Keratinocyte (primary cell): Measurements from ENCODE around the gene CPPED1. TPM values are rescaled to one million over a fixed set of nuclear protein-coding genes. Genes with fewer than 3 reads are reported as not detected.

Source experiments
- DNase-seq: peaks from one replicate; pipeline ENCODE4 v3.0.0-alpha.2; 2011; ENCODE audit warnings: low read depth, missing footprints, low spot score
- FAIRE-seq: peaks from 2 replicates; lab custom pipeline; 2011; peaks lifted over from hg19 to GRCh38; lab: Jason Lieb, UNC
- H2AFZ ChIP-seq: 2 replicates; pipeline ENCODE4 v1.6.0; 2012; ENCODE audit warnings: low read length, control low read depth, inconsistent platforms; ENCODE audit not compliant: control insufficient read depth
- H3K27ac ChIP-seq: 2 replicates; pipeline ENCODE4 v1.5.1; 2011; ENCODE audit warnings: low read length; ENCODE audit not compliant: control insufficient read depth, insufficient read depth
- H3K27me3 ChIP-seq: 3 replicates; pipeline ENCODE4 v1.6.0; 2011; ENCODE audit warnings: low read length; ENCODE audit not compliant: control insufficient read depth, insufficient read depth; ENCODE audit errors: extremely low read depth
- H3K36me3 ChIP-seq, 2 experiments: 2 replicates in 1 of 2; 3 replicates in 1 of 2; pipeline ENCODE4 v1.5.1; 2011; ENCODE audit warnings: low read length in 2 of 2, mild to moderate bottlenecking in 1 of 2; ENCODE audit not compliant: control insufficient read depth in 2 of 2, insufficient read depth in 2 of 2; ENCODE audit errors: extremely low read depth in 1 of 2
- H3K4me1 ChIP-seq: 3 replicates; pipeline ENCODE4 v1.5.1; 2011; ENCODE audit warnings: low read length; ENCODE audit not compliant: control insufficient read depth, insufficient read depth; ENCODE audit errors: extremely low read depth
- H3K4me2 ChIP-seq: 3 replicates; pipeline ENCODE4 v1.6.0; 2011; ENCODE audit warnings: low read depth, low read length; ENCODE audit not compliant: control insufficient read depth, insufficient read depth; ENCODE audit errors: extremely low read depth
- H3K4me3 ChIP-seq, 3 experiments: fragments of 200-600 bp in 1 of 3; sonication (generic) in 1 of 3; 2 replicates in 2 of 3; 3 replicates in 1 of 3; pipeline ENCODE4 v1.5.1; 2011 to 2016; ENCODE audit warnings: low read length in 3 of 3, mild to moderate bottlenecking in 3 of 3, control low read depth in 2 of 3, inconsistent platforms in 1 of 3, low read depth in 1 of 3, mixed read lengths in 1 of 3, mixed run types in 1 of 3, moderate library complexity in 1 of 3; ENCODE audit not compliant: control insufficient read depth in 2 of 3, insufficient read depth in 2 of 3; ENCODE audit errors: extremely low read depth in 1 of 3
- H3K79me2 ChIP-seq: 2 replicates; pipeline ENCODE4 v1.6.0; 2012; ENCODE audit warnings: low read length; ENCODE audit not compliant: control insufficient read depth, insufficient read depth
- H3K9ac ChIP-seq: 3 replicates; pipeline ENCODE4 v1.6.0; 2011; ENCODE audit warnings: low read length; ENCODE audit not compliant: control insufficient read depth, insufficient read depth; ENCODE audit errors: extremely low read depth
- H3K9me1 ChIP-seq: 3 replicates; pipeline ENCODE4 v1.6.0; 2011; ENCODE audit warnings: low read length; ENCODE audit not compliant: control insufficient read depth, insufficient read depth; ENCODE audit errors: extremely low read depth
- H3K9me3 ChIP-seq: 2 replicates; pipeline ENCODE4 v1.5.1; 2012; ENCODE audit warnings: low read depth, low read length; ENCODE audit not compliant: control insufficient read depth
- H4K20me1 ChIP-seq: 3 replicates; pipeline ENCODE4 v1.6.0; 2011; ENCODE audit warnings: low read length; ENCODE audit not compliant: control insufficient read depth, insufficient read depth; ENCODE audit errors: extremely low read depth
- EZH2 ChIP-seq: IDR thresholded peaks from one replicate; pipeline ENCODE4 v1.6.1; 2012; ENCODE audit warnings: inconsistent platforms, mild to moderate bottlenecking, low read length, moderate library complexity
- dilution Hi-C: fragments of 300-500 bp; cut with MboI; formaldehyde crosslinking; loops from one replicate; pipeline ENCODE4 v1.7.0; 2020; ENCODE audit warnings: low sequenced_read_pairs; ENCODE audit not compliant: extremely low pct_ligation_motif_present
- polyA plus RNA-seq, 5 experiments: library from polyadenylated mRNA; depleted of rRNA in 3 of 5; stranded (reverse) in 3 of 5; stranded (forward) in 1 of 5; unstranded in 1 of 5; fragments of >200 nt; gene quantifications; 1 replicate in 1 of 5; 2 replicates in 3 of 5; 3 replicates in 1 of 5; pipeline versions ENCODE4 v1.2.1 to v1.2.3, GENCODE V29; 2011 to 2012; ENCODE audit warnings: missing spikeins in 2 of 5, low read depth in 1 of 5, low replicate concordance in 1 of 5
- TF ChIP-seq, protein P1 (sequence below), 3 experiments: IDR thresholded peaks in 1 of 3; conservative IDR thresholded peaks in 1 of 3; optimal IDR thresholded peaks in 1 of 3; 2 replicates in 2 of 3; 3 replicates in 1 of 3; pipeline versions ENCODE3 to v1.5.1; 2011; ENCODE audit warnings: low read length in 3 of 3, mild to moderate bottlenecking in 3 of 3, moderate library complexity in 2 of 3, control low read depth in 1 of 3, inconsistent platforms in 1 of 3; ENCODE audit not compliant: insufficient read depth in 2 of 3; ENCODE audit errors: extremely low read depth in 1 of 3

CPPED1 gene
- polyA plus RNA-seq, 1 donor (not counting 4 experiments of a cell fraction or from before 2014, with no cell fraction given): 14.4 TPM

DNA sequence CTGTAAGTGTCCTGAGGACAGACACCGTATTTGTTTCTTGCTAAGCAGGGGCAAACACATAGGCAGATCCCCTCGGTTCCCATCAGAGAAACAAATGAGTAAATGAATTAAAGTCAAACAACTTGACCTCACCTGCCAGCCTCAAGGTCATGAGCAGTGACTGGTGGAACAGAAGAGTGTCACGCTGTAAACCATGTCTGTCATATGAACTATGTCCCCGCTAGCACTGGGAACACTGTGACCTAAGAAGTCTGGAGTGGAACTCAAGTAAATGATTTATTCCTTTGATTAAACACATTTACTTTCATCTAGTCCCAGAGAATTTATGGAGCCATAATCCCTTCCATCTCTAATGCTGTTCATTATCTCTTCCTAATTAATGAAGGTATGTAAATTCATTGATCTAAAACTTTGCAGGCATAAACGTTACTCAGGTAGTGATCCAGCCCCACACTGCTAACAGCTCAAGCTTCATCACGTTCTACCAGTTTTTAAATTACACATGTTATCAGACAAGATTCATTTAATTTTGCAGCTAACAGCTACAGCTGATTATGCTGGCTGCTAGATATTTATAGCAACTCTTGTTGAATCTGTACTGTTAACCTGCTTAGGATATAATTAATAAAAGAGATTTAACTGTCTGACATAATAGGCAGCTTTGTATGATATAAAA is 38.7 kb downstream of the CPPED1 start:
- Histone ChIP-seq H2AFZ (no peak overlapping the region), H3K4me1 (no peaks in the 10 kb centered on the region), H3K9me3 (no peaks in the 10 kb centered on the region), H3K9ac (no peak overlapping the region), H3K27me3 (no peaks in the 10 kb centered on the region), H3K4me3 (no peak overlapping the region), H3K79me2 (no peaks in the 10 kb centered on the region), H4K20me1 (no peaks in the 10 kb centered on the region), H3K36me3 (no peaks in the 10 kb centered on the region), H3K4me2 (no peak overlapping the region), H3K27ac (no peak overlapping the region), H3K9me1 (no peaks in the 10 kb centered on the region)
- dilution Hi-C loops: no loop called here
- FAIRE-seq (no peak), DNase-seq (no peak)
- TF ChIP-seq, protein P1, sequence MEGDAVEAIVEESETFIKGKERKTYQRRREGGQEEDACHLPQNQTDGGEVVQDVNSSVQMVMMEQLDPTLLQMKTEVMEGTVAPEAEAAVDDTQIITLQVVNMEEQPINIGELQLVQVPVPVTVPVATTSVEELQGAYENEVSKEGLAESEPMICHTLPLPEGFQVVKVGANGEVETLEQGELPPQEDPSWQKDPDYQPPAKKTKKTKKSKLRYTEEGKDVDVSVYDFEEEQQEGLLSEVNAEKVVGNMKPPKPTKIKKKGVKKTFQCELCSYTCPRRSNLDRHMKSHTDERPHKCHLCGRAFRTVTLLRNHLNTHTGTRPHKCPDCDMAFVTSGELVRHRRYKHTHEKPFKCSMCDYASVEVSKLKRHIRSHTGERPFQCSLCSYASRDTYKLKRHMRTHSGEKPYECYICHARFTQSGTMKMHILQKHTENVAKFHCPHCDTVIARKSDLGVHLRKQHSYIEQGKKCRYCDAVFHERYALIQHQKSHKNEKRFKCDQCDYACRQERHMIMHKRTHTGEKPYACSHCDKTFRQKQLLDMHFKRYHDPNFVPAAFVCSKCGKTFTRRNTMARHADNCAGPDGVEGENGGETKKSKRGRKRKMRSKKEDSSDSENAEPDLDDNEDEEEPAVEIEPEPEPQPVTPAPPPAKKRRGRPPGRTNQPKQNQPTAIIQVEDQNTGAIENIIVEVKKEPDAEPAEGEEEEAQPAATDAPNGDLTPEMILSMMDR (optimal IDR thresholded peaks at IDR 0.05 in 1 of 3, IDR thresholded peaks at IDR 0.05 in 1 of 3, conservative IDR thresholded peaks at IDR 0.05 in 1 of 3; ENCODE audit: extremely low read depth in 1 of 3, insufficient read depth in 2 of 3, low read length in 3 of 3): no peak
- TF ChIP-seq EZH2: no peak

DNA sequence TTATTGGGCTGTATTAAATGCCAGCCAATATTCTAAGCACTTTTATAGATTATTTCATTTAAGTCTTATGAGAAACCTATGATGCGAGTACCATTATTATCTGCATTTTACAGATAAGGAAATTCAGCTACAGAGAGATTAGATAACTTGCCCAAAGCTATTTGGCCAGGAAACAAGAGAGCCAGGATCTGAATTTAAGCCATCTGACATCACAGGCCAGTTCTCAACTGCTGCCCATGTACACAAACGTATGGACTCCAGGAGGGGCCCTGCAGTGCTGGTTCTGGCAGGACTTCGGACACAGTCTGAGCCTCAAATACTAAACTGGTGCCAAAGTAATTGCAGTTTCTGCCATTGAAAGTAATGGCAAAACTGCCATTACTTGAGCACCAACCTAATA is 40.2 kb downstream of the CPPED1 start:
- FAIRE-seq (no peak), DNase-seq (no peak)
- no peaks in the 10 kb centered on the region for H3K9me3 ChIP-seq
- H3K4me3 ChIP-seq: no peak overlapping the region
- H3K79me2 ChIP-seq: no peaks in the 10 kb centered on the region
- TF ChIP-seq EZH2: no peak
- TF ChIP-seq, protein P1 (optimal IDR thresholded peaks at IDR 0.05 in 1 of 3, IDR thresholded peaks at IDR 0.05 in 1 of 3, conservative IDR thresholded peaks at IDR 0.05 in 1 of 3; ENCODE audit: extremely low read depth in 1 of 3, insufficient read depth in 2 of 3, low read length in 3 of 3): no peak
- no peak overlapping the region for H3K9ac ChIP-seq
- dilution Hi-C loops: no loop called here
- H2AFZ ChIP-seq: no peak overlapping the region
- no peaks in the 10 kb centered on the region for H3K36me3 ChIP-seq
- H4K20me1 ChIP-seq: no peaks in the 10 kb centered on the region
- no peak overlapping the region for H3K4me2 ChIP-seq
- no peaks in the 10 kb centered on the region for H3K27me3 ChIP-seq
- no peaks in the 10 kb centered on the region for H3K4me1 ChIP-seq
- H3K9me1 ChIP-seq: no peaks in the 10 kb centered on the region
- no peak overlapping the region for H3K27ac ChIP-seq
